AG09309 (cell line): ENCODE measurements around the gene EML3.
"Not testable (repeated sequence)": the region's sequence is repeated elsewhere in the genome, so short reads cannot be mapped to it uniquely, and the experiment has no call there.

ENCODE experiments used
- DNase-seq: peaks from one replicate; pipeline ENCODE4 v3.0.0-alpha.2; 2010; ENCODE audit warnings: low read depth
- H3K4me3 ChIP-seq: 2 replicates; pipeline ENCODE4 v1.5.1; 2011; ENCODE audit warnings: mild to moderate bottlenecking, low read depth, low read length, moderate library complexity; ENCODE audit not compliant: control insufficient read depth
- TF ChIP-seq, protein P1 (sequence below): IDR thresholded peaks from 2 replicates; pipeline ENCODE4 v1.5.1; 2011; ENCODE audit warnings: mild to moderate bottlenecking, low read depth, low read length, inconsistent platforms; ENCODE audit not compliant: insufficient read depth, control insufficient read depth; ENCODE audit errors: missing control alignments

The EML3 gene

GRCh38 chr11:62565100-62565802 lies 47.3 kb downstream of the EML3 start:
- H3K4me3 ChIP-seq = no peak overlapping the region
- no peak for DNase-seq
- TF ChIP-seq, protein P1, sequence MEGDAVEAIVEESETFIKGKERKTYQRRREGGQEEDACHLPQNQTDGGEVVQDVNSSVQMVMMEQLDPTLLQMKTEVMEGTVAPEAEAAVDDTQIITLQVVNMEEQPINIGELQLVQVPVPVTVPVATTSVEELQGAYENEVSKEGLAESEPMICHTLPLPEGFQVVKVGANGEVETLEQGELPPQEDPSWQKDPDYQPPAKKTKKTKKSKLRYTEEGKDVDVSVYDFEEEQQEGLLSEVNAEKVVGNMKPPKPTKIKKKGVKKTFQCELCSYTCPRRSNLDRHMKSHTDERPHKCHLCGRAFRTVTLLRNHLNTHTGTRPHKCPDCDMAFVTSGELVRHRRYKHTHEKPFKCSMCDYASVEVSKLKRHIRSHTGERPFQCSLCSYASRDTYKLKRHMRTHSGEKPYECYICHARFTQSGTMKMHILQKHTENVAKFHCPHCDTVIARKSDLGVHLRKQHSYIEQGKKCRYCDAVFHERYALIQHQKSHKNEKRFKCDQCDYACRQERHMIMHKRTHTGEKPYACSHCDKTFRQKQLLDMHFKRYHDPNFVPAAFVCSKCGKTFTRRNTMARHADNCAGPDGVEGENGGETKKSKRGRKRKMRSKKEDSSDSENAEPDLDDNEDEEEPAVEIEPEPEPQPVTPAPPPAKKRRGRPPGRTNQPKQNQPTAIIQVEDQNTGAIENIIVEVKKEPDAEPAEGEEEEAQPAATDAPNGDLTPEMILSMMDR = no peak

DNA sequence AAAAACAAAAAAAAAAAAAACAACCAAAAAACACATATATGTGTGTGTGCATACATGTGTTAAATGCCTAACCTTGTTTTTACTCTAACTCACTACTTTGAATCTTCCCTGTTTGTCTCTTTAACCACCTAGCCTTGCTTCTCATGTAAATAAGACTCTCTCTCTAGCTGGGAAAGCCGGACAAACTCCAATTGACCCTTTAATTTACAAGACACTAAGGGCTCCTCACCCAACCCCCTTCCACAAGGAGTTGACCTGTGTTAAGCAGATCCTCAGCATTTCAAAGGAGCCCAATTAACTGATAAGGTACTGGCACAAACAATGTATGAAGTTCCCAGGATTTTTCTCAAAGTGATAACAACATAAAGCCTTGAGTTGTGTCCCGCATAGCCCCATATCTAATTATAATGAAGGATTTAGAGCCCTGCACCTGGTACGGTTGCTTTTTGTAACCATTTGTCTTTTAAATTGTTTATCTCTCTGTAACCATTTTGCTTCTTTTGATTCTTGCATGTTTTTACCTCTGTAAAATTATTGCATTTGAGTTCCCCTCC lies 50.8 kb downstream of the EML3 start:
- not testable (repeated sequence) for H3K4me3 ChIP-seq, DNase-seq

GRCh38 chr11:62560566-62561103 lies 51.9 kb downstream of the EML3 start:
- H3K4me3 ChIP-seq = no peak overlapping the region
- DNase-seq = peak; percentile 93
- TF ChIP-seq, protein P1 = peak; percentile 92

- DNase-seq, H3K4me3 ChIP-seq: not testable (repeated sequence)
These were observed 52.9 kb downstream of the EML3 start for GRCh38 chr11:62559626-62560025.

GRCh38 chr11:62559204-62559603 lies 53.4 kb downstream of the EML3 start:
- no peak for DNase-seq
- TF ChIP-seq, protein P1 = no peak

GRCh38 chr11:62558669-62559068 lies 53.9 kb downstream of the EML3 start:
- TF ChIP-seq, protein P1 = no peak
- no peak overlapping the region for H3K4me3 ChIP-seq
- DNase-seq = no peak

More at GRCh38 chr11:62559204-62559603, 53.4 kb downstream of the EML3 start:
- no peak overlapping the region for H3K4me3 ChIP-seq

DNA sequence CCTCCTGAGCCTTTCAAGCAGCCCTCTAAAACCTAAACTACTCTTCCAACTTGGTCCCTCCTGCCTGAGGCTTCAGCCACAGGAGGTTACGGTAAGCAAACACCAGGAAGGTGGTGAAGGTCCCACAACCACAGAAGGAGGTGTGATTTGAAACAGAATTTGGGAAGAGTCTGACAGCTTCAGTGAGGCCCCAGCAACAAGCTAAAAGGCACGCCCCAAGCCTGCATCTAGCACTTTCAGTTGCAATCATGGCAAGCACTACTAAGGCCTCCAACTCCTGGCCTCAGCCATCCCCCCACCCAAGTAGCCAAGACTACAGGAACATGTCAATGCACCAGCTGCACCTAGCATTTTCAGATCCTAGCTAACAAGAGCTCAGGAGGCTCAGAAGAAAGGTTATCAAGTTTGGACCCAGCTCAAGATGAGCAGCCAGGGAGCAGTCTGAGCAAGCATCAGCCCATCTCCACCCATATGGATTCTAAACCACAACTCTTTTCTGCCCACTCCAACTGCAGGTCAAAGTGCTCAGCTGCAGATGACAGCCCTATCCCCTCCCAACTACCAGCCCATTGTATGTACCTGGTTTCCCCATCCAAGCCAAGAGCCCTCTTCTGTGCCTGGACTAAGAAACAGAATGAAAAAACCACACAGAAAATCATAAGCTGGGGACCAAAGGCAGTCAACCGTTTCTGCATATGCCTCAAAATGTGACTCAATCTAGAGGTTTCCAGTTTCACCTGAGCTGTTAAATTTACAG lies 55.5 kb downstream of the EML3 start:
- H3K4me3 ChIP-seq = no peak overlapping the region
- TF ChIP-seq, protein P1 = no peak
- no peak for DNase-seq
